Tibial nerve (tissue), 3 donors: Measurements from ENCODE around the gene ABR.

ENCODE experiments used
- POLR2A ChIP-seq, 2 donors: fragments of 450-650 bp; IDR thresholded peaks; one replicate each; pipeline ENCODE4 v1.6.1; 2017; ENCODE audit warnings: antibody characterized with exemption in 2 of 2, mild to moderate bottlenecking in 2 of 2, moderate library complexity in 2 of 2
- TF ChIP-seq, protein P1 (sequence below), 5 experiments: fragments of 200-600 bp in 3 of 5; fragments of 450-650 bp in 2 of 5; sonication (generic) in 3 of 5; IDR thresholded peaks; one replicate each; pipeline ENCODE4 v1.5.1; 2016 to 2019; ENCODE audit warnings: antibody characterized with exemption in 5 of 5, mild to moderate bottlenecking in 3 of 5, moderate library complexity in 2 of 5

DNA sequence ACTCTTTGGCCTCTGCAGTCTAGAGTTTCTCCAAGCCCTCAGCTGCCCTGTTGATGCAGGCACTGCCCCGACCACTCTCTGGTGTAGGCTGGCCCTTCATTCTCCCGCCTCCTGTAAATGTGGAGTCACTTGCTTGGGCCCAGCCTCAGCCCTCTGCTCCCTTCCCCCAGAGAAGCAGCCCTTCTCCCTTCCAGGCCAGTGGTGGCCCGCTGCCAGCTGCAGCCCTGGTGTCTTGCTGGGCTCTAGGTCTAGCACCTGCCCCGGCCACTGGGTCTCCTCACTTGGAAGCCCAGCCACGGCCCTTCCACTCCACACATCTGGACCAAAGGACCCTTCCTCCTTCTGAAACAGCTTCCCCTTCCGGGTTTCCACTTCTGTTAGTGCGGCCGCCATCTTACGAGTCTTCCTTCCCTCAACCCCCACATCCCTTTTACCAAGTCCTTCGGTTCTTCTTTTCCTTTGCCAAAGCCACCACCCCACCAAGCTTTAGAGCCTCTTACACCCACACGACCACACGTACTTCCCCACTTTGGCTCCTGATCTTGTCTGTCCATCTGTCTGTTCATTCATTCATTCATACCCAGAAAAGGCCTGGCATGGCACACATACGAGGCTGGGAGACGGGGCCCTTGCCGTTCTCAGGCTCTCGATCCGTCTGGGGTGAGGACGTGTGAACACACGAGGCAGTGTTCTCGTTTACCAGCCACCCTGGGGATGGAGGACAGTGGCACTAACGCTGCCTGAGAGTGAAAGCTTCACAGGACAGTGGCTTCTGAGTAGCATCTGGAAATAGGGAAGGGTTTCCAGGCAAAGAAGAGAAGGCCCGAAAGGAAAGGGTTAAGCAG is 68.0 kb downstream of the ABR start:
- TF ChIP-seq POLR2A (IDR thresholded peaks at IDR 0.05), result no peak
- TF ChIP-seq, protein P1, sequence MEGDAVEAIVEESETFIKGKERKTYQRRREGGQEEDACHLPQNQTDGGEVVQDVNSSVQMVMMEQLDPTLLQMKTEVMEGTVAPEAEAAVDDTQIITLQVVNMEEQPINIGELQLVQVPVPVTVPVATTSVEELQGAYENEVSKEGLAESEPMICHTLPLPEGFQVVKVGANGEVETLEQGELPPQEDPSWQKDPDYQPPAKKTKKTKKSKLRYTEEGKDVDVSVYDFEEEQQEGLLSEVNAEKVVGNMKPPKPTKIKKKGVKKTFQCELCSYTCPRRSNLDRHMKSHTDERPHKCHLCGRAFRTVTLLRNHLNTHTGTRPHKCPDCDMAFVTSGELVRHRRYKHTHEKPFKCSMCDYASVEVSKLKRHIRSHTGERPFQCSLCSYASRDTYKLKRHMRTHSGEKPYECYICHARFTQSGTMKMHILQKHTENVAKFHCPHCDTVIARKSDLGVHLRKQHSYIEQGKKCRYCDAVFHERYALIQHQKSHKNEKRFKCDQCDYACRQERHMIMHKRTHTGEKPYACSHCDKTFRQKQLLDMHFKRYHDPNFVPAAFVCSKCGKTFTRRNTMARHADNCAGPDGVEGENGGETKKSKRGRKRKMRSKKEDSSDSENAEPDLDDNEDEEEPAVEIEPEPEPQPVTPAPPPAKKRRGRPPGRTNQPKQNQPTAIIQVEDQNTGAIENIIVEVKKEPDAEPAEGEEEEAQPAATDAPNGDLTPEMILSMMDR (IDR thresholded peaks at IDR 0.05), result no peak
